ENCODE data around the gene SAFB2. TPM values are rescaled to one million over a fixed set of nuclear protein-coding genes. Genes with fewer than 3 reads are reported as not detected.

SAFB2 gene
- 22.9 and 31.5 TPM in 2 replicates for total RNA-seq (2016; rRNA removed; fragmentation: Illumina TruSeq; extraction: Trizol)
- total RNA-seq (2016; cell fraction: cytosol; rRNA removed; fragmentation: Illumina TruSeq; extraction: Trizol; ENCODE audit: low read depth), result 28.6 and 30.0 TPM in 2 replicates
- total RNA-seq (2016; cell fraction: insoluble cytoplasmic fraction; rRNA removed; fragmentation: Illumina TruSeq; extraction: Trizol), result 16.7 and 28.5 TPM in 2 replicates
- 18.7 and 21.5 TPM in 2 replicates for total RNA-seq (2016; cell fraction: membrane; rRNA removed; fragmentation: Illumina TruSeq; extraction: Trizol)
- total RNA-seq (2016; cell fraction: nucleus; rRNA removed; fragmentation: Illumina TruSeq; extraction: Trizol), result 38.9 and 43.4 TPM in 2 replicates
- 11.2 and 16.8 TPM in 2 replicates for polyA plus RNA-seq (2011; rRNA removed)
- polyA plus RNA-seq (2011; cell fraction: cytosol; rRNA removed), result 4.4 and 7.8 TPM in 2 replicates
- 123 and 130 TPM in 2 replicates for polyA plus RNA-seq (2011; cell fraction: nucleus; rRNA removed)
- polyA plus RNA-seq (2012), result 34.2 and 41.5 TPM in 2 replicates
- 7.4 and 9.0 TPM in 2 replicates for polyA plus RNA-seq (2016; cell fraction: cytosol; fragmentation: Illumina TruSeq; extraction: Trizol; ENCODE audit: low read depth)
- polyA plus RNA-seq (2016; cell fraction: insoluble cytoplasmic fraction; fragmentation: Illumina TruSeq; extraction: Trizol; ENCODE audit: low read depth), result 37.3 and 38.4 TPM in 2 replicates
- polyA plus RNA-seq (2016; cell fraction: membrane; fragmentation: Illumina TruSeq; extraction: Trizol; ENCODE audit: low read depth), result 8.7 and 10.4 TPM in 2 replicates
- polyA plus RNA-seq (2016; cell fraction: nucleus; fragmentation: Illumina TruSeq; extraction: Trizol; ENCODE audit: insufficient read depth, low read depth), result 110 and 111 TPM in 2 replicates
- polyA minus RNA-seq (2011; rRNA and poly(A)+ RNA removed; ENCODE audit: low replicate concordance), result 14.4 and 17.7 TPM in 2 replicates
- 7.1 and 9.7 TPM in 2 replicates for polyA minus RNA-seq (2011; cell fraction: cytosol; rRNA and poly(A)+ RNA removed)
- 82.5 and 91.5 TPM in 2 replicates for polyA minus RNA-seq (2011; cell fraction: nucleus; rRNA and poly(A)+ RNA removed)
- percentile 81 among the genes with signal in this experiment for Bru-seq, nascent RNA
- percentile 92 among the genes with signal in this experiment for BruChase-seq, experiment 1, labeled RNA remaining after a 6-hour chase
- BruChase-seq, experiment 2, labeled RNA remaining after a 2-hour chase, result percentile 90 among the genes with signal in this experiment
- long read RNA-seq, experiment 1, partial matches to known transcripts, result 16 of 22 reads
- long read RNA-seq, experiment 1, other reads (novel, unspliced or antisense), result 4 of 22 reads
- long read RNA-seq, experiment 2, partial matches to known transcripts, result 18 of 31 reads
- long read RNA-seq, experiment 2, other reads (novel, unspliced or antisense), result 10 of 31 reads

DNA sequence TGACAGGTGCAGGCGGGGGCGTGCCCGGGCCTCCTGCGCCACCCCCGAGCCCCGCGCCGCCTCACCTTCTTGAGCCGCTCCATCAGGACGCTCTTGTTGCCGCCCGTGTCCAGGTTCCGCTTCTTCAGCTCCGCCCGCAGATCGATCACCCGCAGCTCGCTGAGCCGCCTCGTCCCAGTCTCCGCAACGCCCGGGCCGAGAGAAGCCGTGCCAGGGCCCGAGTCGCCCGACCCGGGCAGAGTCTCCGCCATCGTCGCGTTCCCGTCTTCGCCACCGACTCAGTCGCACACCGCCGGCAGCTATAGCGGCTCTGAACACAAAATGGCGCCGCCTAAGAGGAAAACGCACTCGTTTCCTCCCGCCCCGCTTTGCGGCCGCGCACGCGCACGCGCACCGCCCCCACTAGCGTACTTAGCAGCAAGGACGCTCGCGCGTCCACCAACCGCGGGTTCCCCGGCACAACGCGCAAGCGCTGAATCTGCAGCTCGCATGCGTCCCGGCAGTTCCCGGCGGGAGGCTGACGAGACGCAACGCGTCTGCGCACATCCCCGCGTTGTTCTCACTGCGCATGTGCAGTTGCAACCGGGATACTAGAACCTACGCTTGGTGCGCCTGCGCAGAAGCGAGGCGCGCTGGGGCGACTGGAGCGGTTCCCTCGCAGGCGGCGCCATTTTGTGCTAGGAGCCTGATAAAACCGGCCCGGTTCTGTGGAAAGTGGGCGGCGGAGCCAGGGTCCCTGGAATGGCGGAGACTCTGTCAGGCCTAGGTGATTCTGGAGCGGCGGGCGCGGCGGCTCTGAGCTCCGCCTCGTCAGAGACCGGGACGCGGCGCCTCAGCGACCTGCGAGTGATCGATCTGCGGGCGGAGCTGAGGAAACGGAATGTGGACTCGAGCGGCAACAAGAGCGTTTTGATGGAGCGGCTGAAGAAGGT is at the start of gene SAFB2, which contains the start of gene SAFB:
Gene SAFB2, minus strand, starts transcription at position 312 of the 932 bp plus-strand sequence. Its CDS starts 61 bp downstream, at position 251.
Gene SAFB, plus strand, starts transcription at position 619 of the 932 bp plus-strand sequence. Its CDS starts 123 bp downstream, at position 742.
- peaks cover 12 to 45% of the 10 kb centered on the region in 2 experiments for H3K36me3 ChIP-seq (replicated peaks in 1 of 2; ENCODE audit: control insufficient read depth in 1 of 2, insufficient read depth in 2 of 2, low read length in 2 of 2)
- peaks cover 65% of the 10 kb centered on the region for H3K4me1 ChIP-seq (ENCODE audit: insufficient read depth, low read length)
- POLR2A ChIA-PET, result interaction anchor here (0.6 to 3.4 kb wide), 26 partner anchors 8 to 1970 kb away, joined by 3 to 21 read pairs (median 4); partner anchors contain the start of genes CATSPERD, LONP1, PTPRS and RPL36
- under 1% methylated on average over 23 of the region's 116 CpGs for WGBS (ENCODE audit: low lambda C conversion rate)
- H3K27ac ChIP-seq (ENCODE audit: extremely low read length, insufficient read depth, low read length), result peak within 1 kb of the TSS; percentile 94
- H4K20me1 ChIP-seq (ENCODE audit: insufficient read depth, low read length), result peaks cover 33% of the 10 kb centered on the region
- CTCF ChIA-PET (ENCODE audit: low intra/inter-chr PET ratio, low total read pairs), result interaction anchor here (1.0 kb wide), 1 partner anchor 66 kb away, joined by 3 read pairs; no protein-coding TSS in a partner anchor
- H3K4me3 ChIP-seq (replicated peaks in 1 of 3; ENCODE audit: insufficient read depth in 1 of 3, low read depth in 2 of 3, low read length in 3 of 3), result peak within 1 kb of the TSS; percentile 97 to 100 (median 99)
- FAIRE-seq (peak; percentile 94), ATAC-seq (peak; percentile 85), DNase-seq (ENCODE audit: low spot score) (peak; percentile 98)
- no peaks in the 10 kb centered on the region for H3K9me3 ChIP-seq (ENCODE audit: low read length)
- intact Hi-C loops (cut with micrococcal nuclease; ENCODE audit: unreplicated experiment) (no loop called here), in situ Hi-C loops (cut with HindIII; ENCODE audit: extremely low pct_ligation_motif_present, low pct_unique_long_range_greater_than_20kb) (no loop called here)
- BruUV-seq (replicated peaks), result no TSS peak
- H3K9ac ChIP-seq (ENCODE audit: insufficient read depth, low read depth, low read length), result peak within 1 kb of the TSS; percentile 96
- peak within 1 kb of the TSS; percentile 93 for H3K4me2 ChIP-seq (ENCODE audit: low read depth, low read length)
- peaks cover 0 to 7% of the 10 kb centered on the region in 2 experiments; a peak in 2 of 5 replicates for H3K27me3 ChIP-seq (ENCODE audit: control insufficient read depth in 1 of 2, insufficient read depth in 2 of 2, low read length in 2 of 2)
- H3K79me2 ChIP-seq (ENCODE audit: insufficient read depth, low read length), result peaks cover 94% of the 10 kb centered on the region
- no peak within 1 kb of the TSS for H2AFZ ChIP-seq (ENCODE audit: low read length)
- TF ChIP-seq TAF1 (CRISPR knock-in tag; IDR thresholded peaks at IDR 0.05) (peak; percentile 95), ZNF619 (CRISPR knock-in tag; IDR thresholded peaks at IDR 0.05) (0 out of 2 replicates have a peak, but pooled peaks have one; percentile 29), ZNF253 (CRISPR knock-in tag; IDR thresholded peaks at IDR 0.05; ENCODE audit: borderline replicate concordance) (no peak), ASH2L (IDR thresholded peaks at IDR 0.05; ENCODE audit: insufficient read length, low read depth, low read length) (peak; percentile 82), RFXAP (CRISPR knock-in tag; IDR thresholded peaks at IDR 0.05; ENCODE audit: borderline replicate concordance) (peak; percentile 89), ZNF577 (CRISPR knock-in tag; IDR thresholded peaks at IDR 0.05; ENCODE audit: borderline replicate concordance, low read depth) (0 out of 2 replicates have a peak, but pooled peaks have one; percentile 20), ZNF180 (CRISPR knock-in tag; IDR thresholded peaks at IDR 0.05; ENCODE audit: borderline replicate concordance, low read depth) (0 out of 2 replicates have a peak, but pooled peaks have one; percentile 57), HDAC1 (CRISPR knock-in tag; IDR thresholded peaks at IDR 0.05) (peak; percentile 86), ZNF878 (CRISPR knock-in tag; IDR thresholded peaks at IDR 0.05) (no peak; the same call in 1 of the 2 replicates), GABPB1 (CRISPR knock-in tag; IDR thresholded peaks at IDR 0.05) (peak; percentile 92), ZNF34 (CRISPR knock-in tag; IDR thresholded peaks at IDR 0.05; ENCODE audit: borderline replicate concordance) (0 out of 2 replicates have a peak, but pooled peaks have one; percentile 53)
- TF ChIP-seq, protein P1, sequence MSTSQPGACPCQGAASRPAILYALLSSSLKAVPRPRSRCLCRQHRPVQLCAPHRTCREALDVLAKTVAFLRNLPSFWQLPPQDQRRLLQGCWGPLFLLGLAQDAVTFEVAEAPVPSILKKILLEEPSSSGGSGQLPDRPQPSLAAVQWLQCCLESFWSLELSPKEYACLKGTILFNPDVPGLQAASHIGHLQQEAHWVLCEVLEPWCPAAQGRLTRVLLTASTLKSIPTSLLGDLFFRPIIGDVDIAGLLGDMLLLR (CRISPR knock-in tag; IDR thresholded peaks at IDR 0.05), result peak; percentile 33; the same call in 1 of the 2 replicates
- TF ChIP-seq, protein P2, sequence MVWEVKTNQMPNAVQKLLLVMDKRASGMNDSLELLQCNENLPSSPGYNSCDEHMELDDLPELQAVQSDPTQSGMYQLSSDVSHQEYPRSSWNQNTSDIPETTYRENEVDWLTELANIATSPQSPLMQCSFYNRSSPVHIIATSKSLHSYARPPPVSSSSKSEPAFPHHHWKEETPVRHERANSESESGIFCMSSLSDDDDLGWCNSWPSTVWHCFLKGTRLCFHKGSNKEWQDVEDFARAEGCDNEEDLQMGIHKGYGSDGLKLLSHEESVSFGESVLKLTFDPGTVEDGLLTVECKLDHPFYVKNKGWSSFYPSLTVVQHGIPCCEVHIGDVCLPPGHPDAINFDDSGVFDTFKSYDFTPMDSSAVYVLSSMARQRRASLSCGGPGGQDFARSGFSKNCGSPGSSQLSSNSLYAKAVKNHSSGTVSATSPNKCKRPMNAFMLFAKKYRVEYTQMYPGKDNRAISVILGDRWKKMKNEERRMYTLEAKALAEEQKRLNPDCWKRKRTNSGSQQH (CRISPR knock-in tag; IDR thresholded peaks at IDR 0.05; ENCODE audit: low read depth), result 0 out of 2 replicates have a peak, but pooled peaks have one; percentile 26
